Adipocyte (in vitro differentiated cells): Measurements from ENCODE around the gene ZNF334.

Experiments
- DNase-seq: peaks from one replicate; pipeline ENCODE4 v3.0.0-alpha.2; 2015; ENCODE audit warnings: low read depth
- H3K27me3 ChIP-seq: replicated peaks from 2 replicates; pipeline ENCODE4 v1.7.0; 2013; ENCODE audit warnings: mild to moderate bottlenecking, low read length, moderate library complexity; ENCODE audit not compliant: control insufficient read depth, insufficient read depth
- H3K36me3 ChIP-seq: 2 replicates; pipeline ENCODE4 v1.7.0; 2013; ENCODE audit warnings: low read length, mild to moderate bottlenecking, moderate library complexity; ENCODE audit not compliant: control insufficient read depth, insufficient read depth, severe bottlenecking
- H3K4me1 ChIP-seq: 2 replicates; pipeline ENCODE4 v1.7.0; 2013; ENCODE audit warnings: mild to moderate bottlenecking, low read length, moderate library complexity; ENCODE audit not compliant: control insufficient read depth, insufficient read depth
- H3K4me3 ChIP-seq: 2 replicates; pipeline ENCODE4 v1.7.0; 2013; ENCODE audit warnings: mild to moderate bottlenecking, low read length, moderate library complexity
- H3K9ac ChIP-seq: 2 replicates; pipeline ENCODE4 v1.7.0; 2013; ENCODE audit warnings: mild to moderate bottlenecking, low read length, moderate library complexity
- H3K9me3 ChIP-seq: 2 replicates; pipeline ENCODE4 v1.7.0; 2013; ENCODE audit warnings: mild to moderate bottlenecking, low read length, moderate library complexity; ENCODE audit not compliant: control insufficient read depth

The ZNF334 gene

GRCh38 chr20:46552460-46553420 lies 39.4 kb upstream of the ZNF334 start:
- H3K4me1 ChIP-seq: peaks cover 10% of the 10 kb centered on the region
- no peaks in the 10 kb centered on the region for H3K36me3 ChIP-seq
- no peak for DNase-seq
- H3K9ac ChIP-seq: no peak overlapping the region
- H3K4me3 ChIP-seq: no peak overlapping the region
- no peaks in the 10 kb centered on the region for H3K9me3 ChIP-seq
- H3K27me3 ChIP-seq: peaks cover 4% of the 10 kb centered on the region

GRCh38 chr20:46551522-46552381 lies 38.4 kb upstream of the ZNF334 start:
- Histone ChIP-seq H3K4me1 (peaks cover under 1% of the 10 kb centered on the region), H3K4me3 (no peak overlapping the region), H3K9ac (no peak overlapping the region), H3K9me3 (no peaks in the 10 kb centered on the region), H3K36me3 (no peaks in the 10 kb centered on the region), H3K27me3 (peaks cover 7% of the 10 kb centered on the region)
- no peak for DNase-seq

GRCh38 chr20:46550461-46550860 lies 37.1 kb upstream of the ZNF334 start, which contains the start of gene OCSTAMP:
Gene OCSTAMP, minus strand, starts transcription at chr20:46550654. Its CDS starts 94 bp downstream, at chr20:46550560.
- no peaks in the 10 kb centered on the region for H3K36me3 ChIP-seq
- DNase-seq: no peak
- no peaks in the 10 kb centered on the region for H3K4me1 ChIP-seq
- H3K27me3 ChIP-seq: peaks cover 7% of the 10 kb centered on the region
- no peaks in the 10 kb centered on the region for H3K9me3 ChIP-seq
- no peak within 1 kb of the TSS for H3K4me3 ChIP-seq
- H3K9ac ChIP-seq: no peak within 1 kb of the TSS

GRCh38 chr20:46549188-46549972 lies 36.0 kb upstream of the ZNF334 start:
- no peak overlapping the region for H3K9ac ChIP-seq
- H3K4me1 ChIP-seq: peaks cover 7% of the 10 kb centered on the region
- no peaks in the 10 kb centered on the region for H3K9me3 ChIP-seq
- peaks cover 7% of the 10 kb centered on the region for H3K27me3 ChIP-seq
- H3K4me3 ChIP-seq: no peak overlapping the region
- H3K36me3 ChIP-seq: no peaks in the 10 kb centered on the region
- DNase-seq: no peak

DNA sequence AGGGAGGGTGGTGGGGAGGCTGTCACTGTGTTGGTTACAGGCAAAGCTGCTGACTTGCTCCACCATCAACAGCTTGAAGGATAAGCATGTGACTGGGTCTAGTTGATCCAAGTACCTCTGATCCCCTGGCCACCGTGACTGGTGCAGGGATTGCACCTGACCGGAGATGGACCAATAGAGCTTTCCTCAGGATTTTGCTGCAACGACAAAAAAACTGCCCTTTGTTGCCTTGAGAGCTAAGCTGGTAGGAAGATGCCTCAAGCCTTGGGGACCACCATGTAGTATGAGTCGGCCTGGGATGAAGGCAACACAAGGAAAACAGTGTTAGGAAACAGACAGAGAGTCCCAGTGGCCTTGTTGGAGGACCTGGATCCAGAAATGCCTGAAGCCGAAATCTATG lies 35.3 kb upstream of the ZNF334 start:
- no peak for DNase-seq
- Histone ChIP-seq H3K9ac (no peak overlapping the region), H3K9me3 (no peaks in the 10 kb centered on the region), H3K36me3 (no peaks in the 10 kb centered on the region), H3K27me3 (peaks cover 7% of the 10 kb centered on the region), H3K4me1 (peaks cover 10% of the 10 kb centered on the region), H3K4me3 (no peak overlapping the region)

GRCh38 chr20:46547995-46548394 lies 34.6 kb upstream of the ZNF334 start:
- peaks cover 10% of the 10 kb centered on the region for H3K4me1 ChIP-seq
- no peak for DNase-seq
- H3K4me3 ChIP-seq: no peak overlapping the region
- H3K9ac ChIP-seq: no peak overlapping the region
- no peaks in the 10 kb centered on the region for H3K9me3 ChIP-seq
- H3K27me3 ChIP-seq: peaks cover 7% of the 10 kb centered on the region
- no peaks in the 10 kb centered on the region for H3K36me3 ChIP-seq

DNA sequence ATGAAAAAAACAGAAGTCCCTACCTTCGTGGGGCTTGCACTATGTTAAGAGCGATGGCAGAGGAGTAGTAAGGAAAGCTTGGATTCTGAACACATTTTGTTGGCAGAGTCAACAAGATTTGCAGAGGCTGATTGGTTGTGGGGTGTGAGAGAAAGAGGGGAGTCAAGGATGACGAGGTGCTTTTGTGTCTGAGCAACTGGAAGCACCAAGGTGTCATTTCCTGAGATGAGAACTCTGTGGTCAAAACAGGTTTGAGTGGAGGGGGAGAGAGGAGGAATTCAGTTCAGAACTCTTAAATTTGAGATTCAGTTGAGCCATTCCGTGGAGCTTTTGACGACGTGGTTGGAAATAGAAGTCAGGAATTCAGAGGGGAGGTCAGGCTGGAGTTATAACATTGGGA lies 33.6 kb upstream of the ZNF334 start:
- DNase-seq: no peak
- Histone ChIP-seq H3K27me3 (peaks cover 11% of the 10 kb centered on the region), H3K4me1 (peaks cover 10% of the 10 kb centered on the region), H3K9ac (no peak overlapping the region), H3K36me3 (no peaks in the 10 kb centered on the region), H3K4me3 (no peak overlapping the region), H3K9me3 (no peaks in the 10 kb centered on the region)

- Histone ChIP-seq H3K4me1 (peaks cover 10% of the 10 kb centered on the region), H3K9me3 (no peaks in the 10 kb centered on the region), H3K4me3 (no peak overlapping the region), H3K9ac (no peak overlapping the region), H3K27me3 (peaks cover 17% of the 10 kb centered on the region), H3K36me3 (no peaks in the 10 kb centered on the region)
- DNase-seq: no peak
Measured at GRCh38 chr20:46546298-46546697, 32.9 kb upstream of the ZNF334 start.

- H3K9ac ChIP-seq: no peak overlapping the region
- no peak overlapping the region for H3K4me3 ChIP-seq
- H3K4me1 ChIP-seq: peaks cover 10% of the 10 kb centered on the region
- no peak for DNase-seq
- H3K27me3 ChIP-seq: peaks cover 22% of the 10 kb centered on the region
- no peaks in the 10 kb centered on the region for H3K9me3 ChIP-seq
- no peaks in the 10 kb centered on the region for H3K36me3 ChIP-seq
Measured at GRCh38 chr20:46545827-46546138, 32.4 kb upstream of the ZNF334 start.

- H3K36me3 ChIP-seq: no peaks in the 10 kb centered on the region
- H3K4me3 ChIP-seq: no peak overlapping the region
- DNase-seq: no peak
- H3K4me1 ChIP-seq: peaks cover 10% of the 10 kb centered on the region
- peaks cover 25% of the 10 kb centered on the region for H3K27me3 ChIP-seq
- H3K9me3 ChIP-seq: no peaks in the 10 kb centered on the region
- H3K9ac ChIP-seq: no peak overlapping the region
Measured at GRCh38 chr20:46545077-46545826, 31.9 kb upstream of the ZNF334 start.
